GM18519 (cell line): Measurements from ENCODE around the gene HIRA.
"Not testable (repeated sequence)": the region's sequence is repeated elsewhere in the genome, so short reads cannot be mapped to it uniquely, and the experiment has no call there.

ENCODE experiments used
- ATAC-seq: cut with Tn5 transposase; IDR thresholded peaks from one replicate; pipeline ENCODE4 v1.9.1; 2021; ENCODE audit warnings: mild to moderate bottlenecking, moderate library complexity; ENCODE audit not compliant: unreplicated experiment, low FRiP score

HIRA gene

GRCh38 chr22:19445279-19445982 is 13.9 kb upstream of the HIRA start:
- ATAC-seq, result not testable (repeated sequence)

- no peak for ATAC-seq
Observed at GRCh38 chr22:19443544-19444211, 12.1 kb upstream of the HIRA start.

GRCh38 chr22:19442166-19442565 is 10.6 kb upstream of the HIRA start:
- no peak for ATAC-seq

- no peak for ATAC-seq
Observed at GRCh38 chr22:19440411-19441195, 9.1 kb upstream of the HIRA start.

GRCh38 chr22:19438298-19438697 is 6.8 kb upstream of the HIRA start:
- ATAC-seq, result no peak

GRCh38 chr22:19436444-19437161 is 5.1 kb upstream of the HIRA start:
- not testable (repeated sequence) for ATAC-seq

GRCh38 chr22:19434829-19435580 is 3.5 kb upstream of the HIRA start:
- ATAC-seq, result no peak

- ATAC-seq, result no peak
Observed at GRCh38 chr22:19434401-19434800, 2.9 kb upstream of the HIRA start.

GRCh38 chr22:19432133-19432851 is 759 bp upstream of the HIRA start, which contains the start of gene MRPL40:
TSS of gene MRPL40 (plus strand) at chr22:19432545. CDS start at chr22:19432555, 10 bp downstream.
- ATAC-seq, result peak; percentile 66

GRCh38 chr22:19430890-19431541 is 517 bp downstream of the HIRA start:
- no peak for ATAC-seq

- ATAC-seq, result no peak
Observed at GRCh38 chr22:19429950-19430889, 1.3 kb downstream of the HIRA start.

- no peak for ATAC-seq
Observed at GRCh38 chr22:19424186-19424500, 7.4 kb downstream of the HIRA start.

- ATAC-seq, result no peak
Observed at GRCh38 chr22:19422440-19423301, 8.9 kb downstream of the HIRA start.

GRCh38 chr22:19420321-19420720 is 11.2 kb downstream of the HIRA start:
- ATAC-seq, result no peak

GRCh38 chr22:19419464-19420178 is 11.9 kb downstream of the HIRA start:
- no peak for ATAC-seq

GRCh38 chr22:19419086-19419463 is 12.5 kb downstream of the HIRA start:
- no peak for ATAC-seq
